DOHH2 (cell line): ENCODE data around the gene PBRM1.

Experiments
- EZH2phosphoT487 ChIP-seq: fragments of 200-600 bp; sonication (generic); IDR thresholded peaks from 2 replicates; pipeline ENCODE4 v1.6.1; 2017; ENCODE audit warnings: borderline replicate concordance, mild to moderate bottlenecking, antibody characterized with exemption, low read length, moderate library complexity, mixed read lengths
- TF ChIP-seq, protein P1 (sequence below): fragments of 200-600 bp; sonication (generic); IDR thresholded peaks from one replicate; pipeline ENCODE4 v1.5.1; 2014; ENCODE audit warnings: antibody characterized with exemption, mild to moderate bottlenecking, low read depth, low read length; ENCODE audit not compliant: poor library complexity, severe bottlenecking

DNA sequence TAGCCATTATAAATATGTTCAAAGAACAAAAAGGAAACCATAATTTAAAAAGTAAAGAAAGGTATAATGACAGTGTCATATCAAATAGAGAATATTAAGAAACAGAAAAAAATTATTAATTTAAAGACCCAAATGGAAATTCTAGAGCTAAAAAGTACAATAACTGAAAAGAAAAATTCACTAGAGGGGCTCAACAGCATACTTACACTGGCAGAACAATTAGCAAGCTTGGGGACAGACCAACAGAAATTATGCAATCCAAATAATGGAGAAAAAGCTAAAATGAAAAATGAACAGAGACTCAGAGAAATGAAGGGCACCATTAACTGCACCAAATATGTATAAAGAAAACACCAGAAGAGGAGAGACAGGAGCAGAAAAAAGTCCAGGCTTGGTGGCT is 33.9 kb upstream of the PBRM1 start:
- TF ChIP-seq, protein P1, sequence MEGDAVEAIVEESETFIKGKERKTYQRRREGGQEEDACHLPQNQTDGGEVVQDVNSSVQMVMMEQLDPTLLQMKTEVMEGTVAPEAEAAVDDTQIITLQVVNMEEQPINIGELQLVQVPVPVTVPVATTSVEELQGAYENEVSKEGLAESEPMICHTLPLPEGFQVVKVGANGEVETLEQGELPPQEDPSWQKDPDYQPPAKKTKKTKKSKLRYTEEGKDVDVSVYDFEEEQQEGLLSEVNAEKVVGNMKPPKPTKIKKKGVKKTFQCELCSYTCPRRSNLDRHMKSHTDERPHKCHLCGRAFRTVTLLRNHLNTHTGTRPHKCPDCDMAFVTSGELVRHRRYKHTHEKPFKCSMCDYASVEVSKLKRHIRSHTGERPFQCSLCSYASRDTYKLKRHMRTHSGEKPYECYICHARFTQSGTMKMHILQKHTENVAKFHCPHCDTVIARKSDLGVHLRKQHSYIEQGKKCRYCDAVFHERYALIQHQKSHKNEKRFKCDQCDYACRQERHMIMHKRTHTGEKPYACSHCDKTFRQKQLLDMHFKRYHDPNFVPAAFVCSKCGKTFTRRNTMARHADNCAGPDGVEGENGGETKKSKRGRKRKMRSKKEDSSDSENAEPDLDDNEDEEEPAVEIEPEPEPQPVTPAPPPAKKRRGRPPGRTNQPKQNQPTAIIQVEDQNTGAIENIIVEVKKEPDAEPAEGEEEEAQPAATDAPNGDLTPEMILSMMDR, result no peak
- no peak for TF ChIP-seq EZH2phosphoT487
